Uterus (tissue), 2 donors: ENCODE measurements around the gene COL4A6.

Experiments used
- CTCF ChIP-seq, 4 experiments: fragments of 200-600 bp in 2 of 4; fragments of 450-650 bp in 2 of 4; sonication (generic) in 2 of 4; IDR thresholded peaks; one replicate each; pipeline ENCODE4 v1.5.1; 2016 to 2019; ENCODE audit warnings: antibody characterized with exemption in 4 of 4, mild to moderate bottlenecking in 2 of 4, moderate library complexity in 1 of 4
- POLR2A ChIP-seq, 2 donors: fragments of 450-650 bp; IDR thresholded peaks; one replicate each; pipeline ENCODE4 v1.6.1; 2016; ENCODE audit warnings: antibody characterized with exemption in 2 of 2, mild to moderate bottlenecking in 1 of 2, moderate library complexity in 1 of 2

- no peak for TF ChIP-seq CTCF (IDR thresholded peaks at IDR 0.05)
- no peak for TF ChIP-seq POLR2A (IDR thresholded peaks at IDR 0.05)
Measured at GRCh38 chrX:108313669-108314068, 124.6 kb downstream of the COL4A6 start.
